WTC11 (cell line): Measurements from ENCODE around the gene LIMCH1. TPM values are rescaled to one million over a fixed set of nuclear protein-coding genes. Genes with fewer than 3 reads are reported as not detected.

Experiments
- ATAC-seq: fragments of 200-7000 bp; cut with Tn5 transposase; 2 replicates; pipeline ENCODE4 v1.10.0; 2021; ENCODE audit warnings: mild to moderate bottlenecking, moderate library complexity
- CTCF ChIA-PET: fragments of 300-600 bp; sonication (Branson Sonifier 250); formaldehyde crosslinking; loops from one replicate; lab custom pipeline; 2021; ENCODE audit warnings: antibody characterized with exemption; lab: Charles Lee
- POLR2A ChIA-PET: fragments of 350-600 bp; sonication (Branson Sonifier 250); formaldehyde crosslinking; loops from one replicate; lab custom pipeline; 2021; ENCODE audit warnings: antibody characterized with exemption; lab: Charles Lee
- DNase-seq: peaks from one replicate; pipeline ENCODE4 v3.0.0; 2021; ENCODE audit warnings: low spot score
- H3K27ac Mint-ChIP-seq: 2 replicates; pipeline ENCODE4 v1.8.0; 2021; ENCODE audit warnings: mixed read lengths
- H3K27me3 Mint-ChIP-seq: 2 replicates; pipeline ENCODE4 v1.8.0; 2021; ENCODE audit warnings: low read depth, mild to moderate bottlenecking, moderate library complexity, mixed read lengths
- H3K36me3 Mint-ChIP-seq: 2 replicates; pipeline ENCODE4 v1.8.0; 2021; ENCODE audit warnings: mixed read lengths
- H3K4me1 Mint-ChIP-seq: 2 replicates; pipeline ENCODE4 v1.8.0; 2022; ENCODE audit warnings: mixed read lengths
- H3K4me3 Mint-ChIP-seq: 2 replicates; pipeline ENCODE4 v1.8.0; 2021; ENCODE audit warnings: mild to moderate bottlenecking, moderate library complexity, mixed read lengths
- H3K9me3 Mint-ChIP-seq: 2 replicates; pipeline ENCODE4 v1.8.0; 2021; ENCODE audit warnings: mixed read lengths
- ARID4B ChIP-seq: sonication (generic); formaldehyde crosslinking; IDR thresholded peaks from 2 replicates; pipeline ENCODE4 v1.8.0; 2023; ENCODE audit warnings: missing genetic modification reagents, mild to moderate bottlenecking, borderline replicate concordance
- ATF6 ChIP-seq: sonication (generic); formaldehyde crosslinking; IDR thresholded peaks from 2 replicates; pipeline ENCODE4 v1.8.1; 2023; ENCODE audit warnings: mild to moderate bottlenecking, missing genetic modification reagents
- E2F4 ChIP-seq: sonication (generic); formaldehyde crosslinking; IDR thresholded peaks from 2 replicates; pipeline ENCODE4 v1.8.1; 2022; ENCODE audit warnings: low read depth, mild to moderate bottlenecking, moderate library complexity, missing genetic modification reagents, borderline replicate concordance
- EMX1 ChIP-seq: fragments of 250-450 bp; sonication (Bioruptor Pico); IDR thresholded peaks from 2 replicates; pipeline ENCODE4 v1.8.0; 2021; ENCODE audit warnings: mild to moderate bottlenecking
- ERG ChIP-seq: fragments of 250-450 bp; sonication (Bioruptor Pico); IDR thresholded peaks from 2 replicates; pipeline ENCODE4 v1.8.0; 2021; ENCODE audit warnings: mild to moderate bottlenecking
- FOXP1 ChIP-seq: sonication (generic); formaldehyde crosslinking; IDR thresholded peaks from 2 replicates; pipeline ENCODE4 v1.8.0; 2022; ENCODE audit warnings: missing genetic modification reagents, mild to moderate bottlenecking, moderate library complexity, borderline replicate concordance
- GRHL2 ChIP-seq: fragments of 250-450 bp; sonication (Bioruptor Pico); IDR thresholded peaks from 2 replicates; pipeline ENCODE4 v1.8.0; 2022; ENCODE audit warnings: mild to moderate bottlenecking, moderate library complexity; ENCODE audit not compliant: insufficient replicate concordance, severe bottlenecking
- GTF2I ChIP-seq: fragments of 250-450 bp; sonication (Bioruptor Pico); conservative IDR thresholded peaks from 2 replicates; pipeline ENCODE4 v1.4.0; 2021; ENCODE audit warnings: mild to moderate bottlenecking
- IRF2 ChIP-seq: sonication (generic); formaldehyde crosslinking; IDR thresholded peaks from 2 replicates; pipeline ENCODE4 v1.8.0; 2022; ENCODE audit warnings: low read depth, missing genetic modification reagents, borderline replicate concordance
- JUN ChIP-seq: sonication (generic); formaldehyde crosslinking; IDR thresholded peaks from 2 replicates; pipeline ENCODE4 v1.8.0; 2023; ENCODE audit warnings: mild to moderate bottlenecking, missing genetic modification reagents
- OVOL2 ChIP-seq: fragments of 250-450 bp; sonication (Bioruptor Pico); IDR thresholded peaks from 2 replicates; pipeline ENCODE4 v1.9.0; 2021; ENCODE audit warnings: mild to moderate bottlenecking, borderline replicate concordance
- TCF7 ChIP-seq: sonication (generic); formaldehyde crosslinking; IDR thresholded peaks from 2 replicates; pipeline ENCODE4 v1.8.0; 2022; ENCODE audit warnings: mild to moderate bottlenecking, low read depth, missing genetic modification reagents, moderate library complexity
- TEAD4 ChIP-seq: sonication (generic); formaldehyde crosslinking; IDR thresholded peaks from 2 replicates; pipeline ENCODE4 v1.8.0; 2022; ENCODE audit warnings: mild to moderate bottlenecking, missing genetic modification reagents
- ZBTB43 ChIP-seq: sonication (generic); formaldehyde crosslinking; IDR thresholded peaks from 2 replicates; pipeline ENCODE4 v1.8.1; 2023; ENCODE audit warnings: mild to moderate bottlenecking, missing genetic modification reagents
- ZMAT4 ChIP-seq: fragments of 250-450 bp; sonication (Bioruptor Pico); IDR thresholded peaks from 2 replicates; pipeline ENCODE4 v1.9.0; 2021; ENCODE audit warnings: mild to moderate bottlenecking
- ZNF232 ChIP-seq: sonication (generic); formaldehyde crosslinking; IDR thresholded peaks from 2 replicates; pipeline ENCODE4 v1.8.0; 2022; ENCODE audit warnings: mild to moderate bottlenecking, missing genetic modification reagents
- ZNF263 ChIP-seq: sonication (generic); formaldehyde crosslinking; IDR thresholded peaks from 2 replicates; pipeline ENCODE4 v1.8.1; 2022; ENCODE audit warnings: low read depth, mild to moderate bottlenecking, moderate library complexity, missing genetic modification reagents
- ZNF281 ChIP-seq: sonication (generic); formaldehyde crosslinking; IDR thresholded peaks from 2 replicates; pipeline ENCODE4 v1.8.0; 2023; ENCODE audit warnings: mild to moderate bottlenecking, missing genetic modification reagents
- ZNF512 ChIP-seq: sonication (generic); formaldehyde crosslinking; IDR thresholded peaks from 2 replicates; pipeline ENCODE4 v1.8.1; 2022; ENCODE audit warnings: missing genetic modification reagents, borderline replicate concordance
- total RNA-seq: library from RNA; stranded (reverse); gene quantifications from 3 replicates; pipeline ENCODE4 v1.2.3, GENCODE V29; 2021

Gene LIMCH1
- total RNA-seq, 1 experiment from 2014 or later: 0.92 TPM

- peaks cover 29% of the 10 kb centered on the region for H3K27me3 Mint-ChIP-seq
- no peak for TF ChIP-seq ZMAT4 (CRISPR knock-in tag)
- TF ChIP-seq TCF7: no peak
- no peak for TF ChIP-seq TEAD4 (CRISPR knock-in tag)
- TF ChIP-seq ARID4B: no peak
- TF ChIP-seq GRHL2 (CRISPR knock-in tag): no peak
- TF ChIP-seq EMX1 (CRISPR knock-in tag): no peak
- TF ChIP-seq ATF6 (CRISPR knock-in tag): no peak
- no peak for TF ChIP-seq E2F4 (CRISPR knock-in tag)
- TF ChIP-seq ZNF263 (CRISPR knock-in tag): no peak
- TF ChIP-seq ZNF232 (CRISPR knock-in tag): no peak
- no peak for TF ChIP-seq ERG
- TF ChIP-seq, all 79 proteins: peak for 0
- no peaks in the 10 kb centered on the region for H3K4me1 Mint-ChIP-seq
- ATAC-seq: no peak
- no peak overlapping the region for H3K27ac Mint-ChIP-seq
- H3K9me3 Mint-ChIP-seq: no peaks in the 10 kb centered on the region
- DNase-seq: no peak
- H3K36me3 Mint-ChIP-seq: no peaks in the 10 kb centered on the region
- ChIA-PET POLR2A (no interaction called here), CTCF (no interaction called here)
- no peak overlapping the region for H3K4me3 Mint-ChIP-seq
Measured at GRCh38 chr4:41702770-41703169, 164.8 kb downstream of the LIMCH1 start.

- Mint-ChIP-seq H3K4me1 (no peaks in the 10 kb centered on the region), H3K4me3 (no peak overlapping the region)
- TF ChIP-seq JUN (no peak), ZNF512 (CRISPR knock-in tag) (no peak), ZNF281 (CRISPR knock-in tag) (no peak), TEAD4 (CRISPR knock-in tag) (no peak), ZBTB43 (CRISPR knock-in tag) (no peak), OVOL2 (no peak), FOXP1 (no peak), IRF2 (CRISPR knock-in tag) (no peak), GTF2I (CRISPR knock-in tag) (no peak)
- TF ChIP-seq, all 79 proteins: peak for 0
- Mint-ChIP-seq H3K36me3 (no peaks in the 10 kb centered on the region), H3K27ac (no peak overlapping the region), H3K9me3 (no peaks in the 10 kb centered on the region), H3K27me3 (peaks cover 25% of the 10 kb centered on the region)
- ChIA-PET POLR2A (no interaction called here), CTCF (interaction anchor here (1.8 kb wide), 1 partner anchor 42 kb away, joined by 4 read pairs; no protein-coding TSS in a partner anchor)
- ATAC-seq: no peak
- DNase-seq: no peak
Measured at GRCh38 chr4:41703785-41704184, 165.8 kb downstream of the LIMCH1 start.
